Testis (tissue), 2 donors: ENCODE data around the gene ZFYVE27.

ENCODE experiments used
- CTCF ChIP-seq, 3 experiments: fragments of 450-650 bp in 2 of 3; fragments of 200-600 bp in 1 of 3; sonication (generic) in 1 of 3; IDR thresholded peaks; one replicate each; pipeline ENCODE4 v1.5.1; 2016 to 2019; ENCODE audit warnings: antibody characterized with exemption in 3 of 3, mild to moderate bottlenecking in 2 of 3, moderate library complexity in 1 of 3
- POLR2A ChIP-seq: fragments of 450-650 bp; IDR thresholded peaks from one replicate; pipeline ENCODE4 v1.6.1; 2017; ENCODE audit warnings: antibody characterized with exemption, mild to moderate bottlenecking, moderate library complexity

DNA sequence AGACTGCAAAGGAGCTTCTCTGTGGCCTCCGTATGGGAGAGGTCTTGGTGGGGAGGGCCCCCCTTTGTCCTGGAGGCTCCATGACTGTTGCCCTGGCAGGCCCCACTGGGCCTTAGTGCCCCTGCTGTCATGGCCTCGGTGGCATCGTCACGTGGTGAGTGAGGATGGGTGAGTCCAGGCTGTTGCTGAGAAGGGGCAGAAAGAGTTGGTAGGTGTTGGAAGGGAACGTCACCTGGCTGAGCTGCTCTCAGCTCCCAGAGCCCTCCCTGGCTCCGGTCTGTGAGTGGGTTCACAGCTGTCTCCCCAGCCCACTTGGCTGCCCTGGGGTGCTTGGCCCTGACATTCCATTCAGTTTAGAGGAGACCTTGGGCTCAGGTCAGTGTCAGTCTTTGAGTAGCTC is 18.8 kb downstream of the ZFYVE27 start:
- no peak for TF ChIP-seq POLR2A
- no peak for TF ChIP-seq CTCF (IDR thresholded peaks at IDR 0.05)
